Posterior vena cava (tissue), 2 donors: ENCODE measurements around the gene CNIH2. TPM values are rescaled to one million over a fixed set of nuclear protein-coding genes. Genes with fewer than 3 reads are reported as not detected.

Source experiments
- total RNA-seq, 2 donors: library from RNA; stranded (reverse); fragmentation: NEBNext Ultra II Directional; extraction: Animal tissue kit (Norgen Biotek cat#: 25700); gene quantifications; one replicate each; pipeline ENCODE4 v1.2.1, GENCODE V29; 2021
- donor health status: DM: yes; HTN: yes; CAD: no.
- donor health status: DM: yes; HTN: yes; CAD: no.

The CNIH2 gene
- total RNA-seq, 2 donors from 2014 or later: not detected

Other genes starting within 250 kb of the CNIH2 start
- gene GAL3ST3, start 229.0 kb upstream of the CNIH2 start, total RNA-seq: 1 to 10 TPM in 1 of 2 donors, under 1 TPM in 1; 0.74 to 1.2 TPM
- 100 to 1,000 TPM; 117 to 140 TPM for gene SF3B2, start 225.8 kb upstream of the CNIH2 start, total RNA-seq
- 10 to 100 TPM; 65.1 to 84.1 TPM for gene PACS1, start 207.9 kb upstream of the CNIH2 start, total RNA-seq
- 10 to 100 TPM; 30.1 to 41.3 TPM for gene KLC2, start 20.5 kb upstream of the CNIH2 start, total RNA-seq
- gene RAB1B, start 9.5 kb upstream of the CNIH2 start, total RNA-seq: 100 to 1,000 TPM; 102 to 112 TPM
- gene YIF1A, start 11.0 kb downstream of the CNIH2 start, total RNA-seq: 10 to 100 TPM; 63.9 to 73.6 TPM
- not detected for gene TMEM151A, start 13.7 kb downstream of the CNIH2 start, total RNA-seq
- gene CD248, start 38.9 kb downstream of the CNIH2 start, total RNA-seq: 100 to 1,000 TPM in 1 of 2 donors, 10 to 100 TPM in 1; 67.5 to 248 TPM
- gene RIN1, start 58.3 kb downstream of the CNIH2 start, total RNA-seq: 1 to 10 TPM; 5.4 to 7.4 TPM
- 10 to 100 TPM; 20.4 to 22.0 TPM for gene BRMS1, start 66.9 kb downstream of the CNIH2 start, total RNA-seq
- gene B4GAT1, start 69.5 kb downstream of the CNIH2 start, total RNA-seq: 10 to 100 TPM; 16.5 to 20.0 TPM
- 1 to 10 TPM; 1.7 to 2.0 TPM for gene SLC29A2, start 93.6 kb downstream of the CNIH2 start, total RNA-seq
- gene NPAS4, start 142.9 kb downstream of the CNIH2 start, total RNA-seq: 1 to 10 TPM; 2.6 to 6.5 TPM
- gene MRPL11, start 160.7 kb downstream of the CNIH2 start, total RNA-seq: 10 to 100 TPM; 36.5 to 37.2 TPM
- gene PELI3, start 188.7 kb downstream of the CNIH2 start, total RNA-seq: 10 to 100 TPM; 12.4 to 13.0 TPM
- 10 to 100 TPM; 27.1 to 29.4 TPM for gene DPP3, start 202.3 kb downstream of the CNIH2 start, total RNA-seq
- 10 to 100 TPM; 23.4 to 31.1 TPM for gene BBS1, start 232.5 kb downstream of the CNIH2 start, total RNA-seq